Ovary (tissue), 9 donors: ENCODE measurements around the gene IFITM10. TPM values are rescaled to one million over a fixed set of nuclear protein-coding genes. Genes with fewer than 3 reads are reported as not detected.
"Not testable (repeated sequence)": the region's sequence is repeated elsewhere in the genome, so short reads cannot be mapped to it uniquely, and the experiment has no call there.

Source experiments
- DNase-seq, 5 donors: peaks; one replicate each; pipeline ENCODE4 v3.0.0-alpha.2; 2019 to 2020
- H3K27ac ChIP-seq, 2 donors: fragments of 200-600 bp; one replicate each; pipeline versions ENCODE4 v1.5.1 to v1.8.0; 2019 to 2022
- H3K27me3 ChIP-seq: fragments of 200-600 bp; one replicate; pipeline ENCODE4 v1.8.0; 2022
- H3K36me3 ChIP-seq: fragments of 200-600 bp; sonication (generic); one replicate; pipeline ENCODE4 v1.5.1; 2019
- H3K4me1 ChIP-seq: one replicate; pipeline ENCODE4 v1.8.1; 2013; ENCODE audit warnings: mild to moderate bottlenecking, moderate library complexity; ENCODE audit not compliant: insufficient read depth
- H3K4me3 ChIP-seq: fragments of 200-600 bp; sonication (generic); one replicate; pipeline ENCODE4 v1.5.1; 2017
- H3K9me3 ChIP-seq, 2 donors: fragments of 200-600 bp in 1 of 2; sonication (generic) in 1 of 2; one replicate each; pipeline versions ENCODE4 v1.5.1 to v1.8.1; 2013 to 2019; ENCODE audit warnings: mild to moderate bottlenecking in 1 of 2, moderate library complexity in 1 of 2
- CTCF ChIP-seq, 3 donors: fragments of 450-650 bp in 2 of 3; fragments of 200-600 bp in 1 of 3; IDR thresholded peaks; one replicate each; pipeline versions ENCODE4 v1.5.1 to v1.8.0; 2016 to 2022; ENCODE audit warnings: antibody characterized with exemption in 3 of 3, mild to moderate bottlenecking in 1 of 3
- EP300 ChIP-seq: sonication (generic); formaldehyde crosslinking; IDR thresholded peaks from one replicate; pipeline ENCODE4 v1.6.1; 2017; ENCODE audit warnings: antibody characterized with exemption
- POLR2A ChIP-seq: fragments of 450-650 bp; IDR thresholded peaks from one replicate; pipeline ENCODE4 v1.6.1; 2017; ENCODE audit warnings: antibody characterized with exemption, mild to moderate bottlenecking, moderate library complexity
- WGBS, 3 donors: extraction: QIAGEN DNeasy Blood & Tissue Kit in 1 of 3; methylation state at CpG; one replicate each; pipeline versions ENCODE4 v1.1.5 to v1.1.7; 2013 to 2017; 5-methylcytosine and 5-hydroxymethylcytosine counted together
- intact Hi-C, 4 donors: fragments of 100-400 bp; cut with DNase I; formaldehyde crosslinking; loops; one replicate each; pipeline versions ENCODE4 v1.11.0 to v1.15.1; 2022 to 2023
- polyA plus RNA-seq, 2 donors: library from polyadenylated mRNA; stranded (reverse); fragments of 200-250 nt in 1 of 2; fragments of 350-450 nt in 1 of 2; fragmentation: Illumina TruSeq in 1 of 2; extraction: RNeasy Lipid Tissue Mini Kit (QIAGEN cat#74804) in 1 of 2; gene quantifications; one replicate each; pipeline ENCODE4 v1.2.3, GENCODE V29; 2013 to 2014
- total RNA-seq, 7 donors: library from RNA; depleted of rRNA in 2 of 7; stranded (reverse); fragments of >200 nt in 2 of 7; fragmentation: NEBNext Ultra II Directional in 3 of 7; extraction: Animal tissue kit (Norgen Biotek cat#: 25700) in 3 of 7; gene quantifications; one replicate each; pipeline versions ENCODE4 v1.1.0 to v1.2.4, GENCODE V29; 2016 to 2023
- donor health status: DM: no; HTN: no; CAD: no; lungs with moderate emphysema.
- donor health status: DM: no; HTN: no; CAD: no.
- donor health status: Bipolar disorder and iron deficiency.
- donor health status: DM: yes; HTN: yes; CAD: no.
- donor health status: DM: no; HTN: no; CAD: no.
- donor health status: DM: yes; HTN: yes; CAD: no.

IFITM10 gene
- total and polyA plus RNA-seq, 9 donors: 0.15 to 3.6 (median 0.97) TPM

GRCh38 chr11:1690167-1691025 lies 60.0 kb downstream of the IFITM10 start:
- H3K9me3 ChIP-seq: no peaks in the 10 kb centered on the region
- no peak overlapping the region for H3K27ac ChIP-seq
- WGBS, 3 donors: 70 to 83% (median 72%) methylated on average over 22 of the region's 22 CpGs
- no peak overlapping the region for H3K4me3 ChIP-seq
- H3K36me3 ChIP-seq: no peaks in the 10 kb centered on the region
- H3K4me1 ChIP-seq: peaks cover 8% of the 10 kb centered on the region
- H3K27me3 ChIP-seq: no peaks in the 10 kb centered on the region
- TF ChIP-seq POLR2A (no peak), EP300 (no peak), CTCF (IDR thresholded peaks at IDR 0.05) (no peak)
- intact Hi-C loops: loop anchor here in 3 of 4 donors (5.0 to 10.0 kb wide), 6 partner anchors 38 to 467 kb away; partner anchors contain the start of gene TNNT3 (in 1 of the 3)
- DNase-seq: no peak

- not testable (repeated sequence) for H3K9me3 ChIP-seq, H3K36me3 ChIP-seq, H3K27me3 ChIP-seq, H3K4me3 ChIP-seq, H3K27ac ChIP-seq, H3K4me1 ChIP-seq, DNase-seq
- intact Hi-C loops: loop anchor here in 3 of 4 donors (5.0 to 10.0 kb wide), 6 partner anchors 37 to 468 kb away; partner anchors contain the start of gene TNNT3 (in 1 of the 3)
- 77 to 82% (median 79%) methylated on average over 28 to 32 of the region's 32 CpGs for WGBS, 3 donors
These were observed 60.9 kb downstream of the IFITM10 start for GRCh38 chr11:1689250-1690166.

GRCh38 chr11:1688336-1688947 lies 62.0 kb downstream of the IFITM10 start:
- H3K27ac ChIP-seq, DNase-seq, H3K27me3 ChIP-seq, H3K9me3 ChIP-seq, intact Hi-C loops, H3K4me1 ChIP-seq, H3K4me3 ChIP-seq, H3K36me3 ChIP-seq: not testable (repeated sequence)
- WGBS, 3 donors: 63 to 69% (median 68%) methylated on average over 19 of the region's 19 CpGs

- H3K36me3 ChIP-seq, H3K4me3 ChIP-seq, H3K9me3 ChIP-seq, H3K4me1 ChIP-seq, H3K27ac ChIP-seq, H3K27me3 ChIP-seq, intact Hi-C loops: not testable (repeated sequence)
- DNase-seq: peak in 1 of 5 donors; percentile 1
- WGBS, 3 donors: 78 to 89% (median 84%) methylated on average over 12 to 13 of the region's 15 CpGs
These were observed 64.2 kb downstream of the IFITM10 start for GRCh38 chr11:1686220-1686619.

- not testable (repeated sequence) for H3K4me1 ChIP-seq, H3K4me3 ChIP-seq, H3K36me3 ChIP-seq, H3K27ac ChIP-seq, H3K27me3 ChIP-seq, H3K9me3 ChIP-seq
- DNase-seq: peak in 1 of 5 donors; percentile 2
- WGBS, 3 donors: 78 to 88% (median 86%) methylated on average over 11 to 15 of the region's 18 CpGs
- intact Hi-C loops: loop anchor here in 1 of 4 donors (2.0 kb wide), 1 partner anchor 18 kb away; no protein-coding TSS in a partner anchor
These were observed 65.2 kb downstream of the IFITM10 start for GRCh38 chr11:1684886-1685874.

GRCh38 chr11:1683904-1684572 lies 66.4 kb downstream of the IFITM10 start:
- not testable (repeated sequence) for H3K36me3 ChIP-seq, H3K27ac ChIP-seq, H3K9me3 ChIP-seq, H3K27me3 ChIP-seq, H3K4me3 ChIP-seq, H3K4me1 ChIP-seq
- peak in 1 of 5 donors; percentile 7 for DNase-seq
- WGBS, 3 donors: 57 to 83% methylated on average over 5 to 16 of the region's 24 CpGs; no CpG with 5 or more reads in 1 of the 3 donors
- intact Hi-C loops: loop anchor here in 1 of 4 donors (2.0 kb wide), 1 partner anchor 17 kb away; no protein-coding TSS in a partner anchor

- H3K27ac ChIP-seq, intact Hi-C loops, H3K9me3 ChIP-seq, H3K4me1 ChIP-seq, H3K36me3 ChIP-seq, H3K27me3 ChIP-seq, H3K4me3 ChIP-seq: not testable (repeated sequence)
- 69 to 85% (median 85%) methylated on average over 14 to 19 of the region's 19 CpGs for WGBS, 3 donors
- peak in 1 of 5 donors; percentile 2 for DNase-seq
These were observed 67.2 kb downstream of the IFITM10 start for GRCh38 chr11:1683216-1683615.
